Measurements from ENCODE around the gene HECTD1. TPM values are rescaled to one million over a fixed set of nuclear protein-coding genes. Genes with fewer than 3 reads are reported as not detected.
A peak's percentile ranks its signal among the peaks of the same experiment; 100 is the strongest.
"Not testable (repeated sequence)": the region's sequence is repeated elsewhere in the genome, so short reads cannot be mapped to it uniquely, and the experiment has no call there.

Gene HECTD1
- total RNA-seq, 1 experiment from 2014 or later, result 160 TPM

DNA sequence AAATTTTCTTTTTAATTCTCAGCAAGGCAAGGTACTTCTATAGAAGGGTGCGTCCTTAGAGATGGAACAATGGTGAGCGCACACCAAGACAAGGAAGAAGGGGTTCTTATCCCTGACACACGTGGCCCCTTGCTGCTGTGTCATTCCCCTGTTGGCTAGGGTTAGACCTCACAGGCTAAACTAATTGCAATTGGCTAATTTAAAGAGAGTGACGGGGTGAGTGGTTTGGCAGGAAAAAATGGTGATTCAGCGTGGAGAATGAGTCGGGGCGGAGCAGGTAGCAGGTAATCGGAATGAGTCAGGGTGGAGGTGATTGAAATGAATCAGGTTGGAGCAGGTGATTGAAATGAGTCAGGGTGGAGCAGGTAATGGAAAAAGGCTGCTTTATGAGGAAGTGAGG, 36.3 kb upstream of the HECTD1 start (continued):
- TF ChIP-seq, protein P1, sequence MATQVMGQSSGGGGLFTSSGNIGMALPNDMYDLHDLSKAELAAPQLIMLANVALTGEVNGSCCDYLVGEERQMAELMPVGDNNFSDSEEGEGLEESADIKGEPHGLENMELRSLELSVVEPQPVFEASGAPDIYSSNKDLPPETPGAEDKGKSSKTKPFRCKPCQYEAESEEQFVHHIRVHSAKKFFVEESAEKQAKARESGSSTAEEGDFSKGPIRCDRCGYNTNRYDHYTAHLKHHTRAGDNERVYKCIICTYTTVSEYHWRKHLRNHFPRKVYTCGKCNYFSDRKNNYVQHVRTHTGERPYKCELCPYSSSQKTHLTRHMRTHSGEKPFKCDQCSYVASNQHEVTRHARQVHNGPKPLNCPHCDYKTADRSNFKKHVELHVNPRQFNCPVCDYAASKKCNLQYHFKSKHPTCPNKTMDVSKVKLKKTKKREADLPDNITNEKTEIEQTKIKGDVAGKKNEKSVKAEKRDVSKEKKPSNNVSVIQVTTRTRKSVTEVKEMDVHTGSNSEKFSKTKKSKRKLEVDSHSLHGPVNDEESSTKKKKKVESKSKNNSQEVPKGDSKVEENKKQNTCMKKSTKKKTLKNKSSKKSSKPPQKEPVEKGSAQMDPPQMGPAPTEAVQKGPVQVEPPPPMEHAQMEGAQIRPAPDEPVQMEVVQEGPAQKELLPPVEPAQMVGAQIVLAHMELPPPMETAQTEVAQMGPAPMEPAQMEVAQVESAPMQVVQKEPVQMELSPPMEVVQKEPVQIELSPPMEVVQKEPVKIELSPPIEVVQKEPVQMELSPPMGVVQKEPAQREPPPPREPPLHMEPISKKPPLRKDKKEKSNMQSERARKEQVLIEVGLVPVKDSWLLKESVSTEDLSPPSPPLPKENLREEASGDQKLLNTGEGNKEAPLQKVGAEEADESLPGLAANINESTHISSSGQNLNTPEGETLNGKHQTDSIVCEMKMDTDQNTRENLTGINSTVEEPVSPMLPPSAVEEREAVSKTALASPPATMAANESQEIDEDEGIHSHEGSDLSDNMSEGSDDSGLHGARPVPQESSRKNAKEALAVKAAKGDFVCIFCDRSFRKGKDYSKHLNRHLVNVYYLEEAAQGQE (IDR thresholded peaks at IDR 0.05; ENCODE audit: low read depth), result no peak
- TF ChIP-seq RAD21 (IDR thresholded peaks at IDR 0.05; ENCODE audit: low read depth) (no peak), JUND (IDR thresholded peaks at IDR 0.05) (peak; percentile 93)

DNA sequence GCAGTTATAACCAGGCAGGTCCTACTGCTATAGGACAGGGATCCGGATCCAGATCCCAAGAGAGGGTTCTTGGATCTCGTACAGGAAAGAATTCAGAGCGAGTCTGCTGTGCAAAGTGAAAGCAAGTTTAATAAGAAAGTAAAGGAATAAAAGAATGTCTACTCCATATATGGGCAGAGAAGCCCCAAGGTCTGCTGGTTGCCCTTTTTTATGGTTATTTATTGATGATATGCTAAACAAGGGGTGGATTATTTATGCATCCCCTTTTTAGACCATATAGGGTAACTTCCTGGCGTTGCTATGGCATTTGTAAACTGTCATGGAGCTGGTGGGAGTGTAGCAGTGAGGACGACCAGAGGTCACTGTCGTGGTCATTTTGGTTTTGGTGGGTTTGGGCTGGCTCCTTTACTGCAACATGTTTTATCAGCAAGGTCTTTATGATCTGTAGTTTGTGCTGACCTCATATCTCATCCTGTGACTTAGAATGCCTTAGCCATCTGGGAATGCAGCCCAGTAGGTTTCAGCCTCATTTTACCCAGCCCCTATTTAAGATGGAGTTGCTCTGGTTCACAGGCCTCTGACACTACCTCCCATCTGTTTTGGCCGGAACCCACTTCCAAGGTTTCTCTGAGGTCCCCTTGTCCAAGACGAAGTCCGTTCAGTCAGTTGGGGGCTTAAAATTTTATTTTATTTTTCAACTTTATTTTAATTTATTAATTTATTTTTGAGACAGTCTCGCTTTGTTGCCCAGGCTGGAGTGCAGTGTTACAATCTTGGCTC, 34.8 kb upstream of the HECTD1 start:
- not testable (repeated sequence) for H3K36me3 ChIP-seq (ENCODE audit: control insufficient read depth in 1 of 2, insufficient read depth in 2 of 2, low read length in 2 of 2)

More for the DNA sequence above, 34.8 kb upstream of the HECTD1 start:
- ChIA-PET CTCF (interaction anchor here (1.3 kb wide), 1 partner anchor 34 kb away, joined by 3 read pairs; the partner anchor contains the start of gene HECTD1), POLR2A (interaction anchor here (1.3 kb wide), 2 partner anchors 11 to 13 kb away, joined by 4 to 5 read pairs; no protein-coding TSS in a partner anchor)
- H3K27me3 ChIP-seq (ENCODE audit: insufficient read depth, low read length); H3K4me3 ChIP-seq (replicated peaks in 1 of 2; ENCODE audit: low read depth in 1 of 2, low read length in 2 of 2); BruUV-seq (replicated peaks); DNase-seq (ENCODE audit: low read depth, low spot score); H3K9ac ChIP-seq (ENCODE audit: low read length); H3K9me2 ChIP-seq (ENCODE audit: insufficient read depth); H3K79me2 ChIP-seq (ENCODE audit: insufficient read depth, low read length); intact Hi-C loops (cut with micrococcal nuclease); ATAC-seq; H2AFZ ChIP-seq (ENCODE audit: low read depth, low read length, poor library complexity, severe bottlenecking); H4K20me1 ChIP-seq (ENCODE audit: insufficient read depth); H3K9me3 ChIP-seq (ENCODE audit: control insufficient read depth in 1 of 2, insufficient read depth in 1 of 2, low read depth in 1 of 2, low read length in 2 of 2); RAD21 ChIA-PET (ENCODE audit: low non-redundant PET in 1 of 2, low total read pairs in 2 of 2, uncharacterized antibody in 2 of 2, unreplicated experiment in 2 of 2): not testable (repeated sequence)
- Histone ChIP-seq H3K4me2 (ENCODE audit: low read length) (0 out of 2 replicates have a peak overlapping the region, but pooled peaks have one; percentile 0), H3K4me1 (ENCODE audit: control insufficient read depth in 1 of 2, insufficient read depth in 2 of 2, low read length in 2 of 2) (peaks cover 16 to 41% of the 10 kb centered on the region in 2 experiments), H3K27ac (ENCODE audit: low read depth, low read length) (peak overlapping the region; percentile 90; the same call in 1 of the 2 replicates)

Measured in HCT116 (cell line).